ENCODE results near the gene ASTN2. TPM values are rescaled to one million over a fixed set of nuclear protein-coding genes. Genes with fewer than 3 reads are reported as not detected.

Gene ASTN2
- total and polyA plus RNA-seq, 2 experiments from 2014 or later, result 5.6 to 7.7 TPM

DNA sequence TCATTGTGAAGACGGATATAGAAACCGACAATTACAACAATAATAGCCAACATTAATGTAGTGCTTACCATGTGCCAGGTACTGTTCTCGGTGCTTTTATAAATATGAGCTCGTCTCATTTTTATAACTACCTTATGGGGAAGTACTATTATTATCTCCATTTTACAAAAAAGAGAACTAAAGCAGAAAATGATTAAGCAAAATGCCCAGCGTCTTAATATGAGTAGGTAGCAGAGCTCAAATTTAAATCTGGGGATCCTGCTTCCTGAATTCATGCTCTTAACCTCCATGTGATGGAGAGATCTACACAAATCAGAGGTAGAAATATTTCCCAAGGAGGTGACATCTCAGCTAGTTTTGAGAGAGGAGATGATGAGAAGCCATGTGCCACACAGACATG lies 470.9 kb downstream of the ASTN2 start:
- Histone ChIP-seq H3K4me3 (no peak overlapping the region), H3K4me1 (ENCODE audit: low read depth) (no peaks in the 10 kb centered on the region), H3K27ac (no peak overlapping the region), H3K9me3 (ENCODE audit: low read depth) (no peaks in the 10 kb centered on the region), H3K36me3 (no peaks in the 10 kb centered on the region), H3K27me3 (no peaks in the 10 kb centered on the region)
- TF ChIP-seq, protein P1, sequence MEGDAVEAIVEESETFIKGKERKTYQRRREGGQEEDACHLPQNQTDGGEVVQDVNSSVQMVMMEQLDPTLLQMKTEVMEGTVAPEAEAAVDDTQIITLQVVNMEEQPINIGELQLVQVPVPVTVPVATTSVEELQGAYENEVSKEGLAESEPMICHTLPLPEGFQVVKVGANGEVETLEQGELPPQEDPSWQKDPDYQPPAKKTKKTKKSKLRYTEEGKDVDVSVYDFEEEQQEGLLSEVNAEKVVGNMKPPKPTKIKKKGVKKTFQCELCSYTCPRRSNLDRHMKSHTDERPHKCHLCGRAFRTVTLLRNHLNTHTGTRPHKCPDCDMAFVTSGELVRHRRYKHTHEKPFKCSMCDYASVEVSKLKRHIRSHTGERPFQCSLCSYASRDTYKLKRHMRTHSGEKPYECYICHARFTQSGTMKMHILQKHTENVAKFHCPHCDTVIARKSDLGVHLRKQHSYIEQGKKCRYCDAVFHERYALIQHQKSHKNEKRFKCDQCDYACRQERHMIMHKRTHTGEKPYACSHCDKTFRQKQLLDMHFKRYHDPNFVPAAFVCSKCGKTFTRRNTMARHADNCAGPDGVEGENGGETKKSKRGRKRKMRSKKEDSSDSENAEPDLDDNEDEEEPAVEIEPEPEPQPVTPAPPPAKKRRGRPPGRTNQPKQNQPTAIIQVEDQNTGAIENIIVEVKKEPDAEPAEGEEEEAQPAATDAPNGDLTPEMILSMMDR (IDR thresholded peaks at IDR 0.05; ENCODE audit: low read depth, low read length), result no peak
- DNase-seq (ENCODE audit: low read depth in 1 of 2, low spot score in 1 of 2), result no peak

DNA sequence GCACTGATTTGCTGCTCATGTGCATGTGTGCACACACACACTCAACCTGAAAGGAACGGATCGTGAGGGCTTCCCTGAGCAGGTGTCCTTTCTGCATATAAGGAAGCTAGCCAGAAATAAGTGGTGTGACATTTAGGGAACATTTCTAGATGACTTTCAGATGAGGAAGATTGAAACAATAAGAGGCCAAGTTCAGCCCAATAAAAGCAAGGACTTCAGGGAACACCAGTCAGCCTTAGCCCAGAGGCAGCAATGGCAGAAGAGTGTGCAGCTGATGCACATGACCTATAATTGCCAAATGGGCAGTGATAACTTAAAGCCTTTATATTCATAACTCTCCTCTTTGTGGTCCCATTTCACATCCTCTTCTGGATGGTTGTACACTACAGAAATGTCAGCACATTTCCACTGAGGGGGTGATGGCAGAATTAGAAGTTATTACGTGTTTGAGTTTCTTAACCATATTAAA lies 472.2 kb downstream of the ASTN2 start:
- Histone ChIP-seq H3K4me3 (no peak overlapping the region), H3K9me3 (ENCODE audit: low read depth) (no peaks in the 10 kb centered on the region), H3K27me3 (no peaks in the 10 kb centered on the region), H3K4me1 (ENCODE audit: low read depth) (no peaks in the 10 kb centered on the region), H3K36me3 (no peaks in the 10 kb centered on the region), H3K27ac (no peak overlapping the region)
- TF ChIP-seq, protein P1 (IDR thresholded peaks at IDR 0.05; ENCODE audit: low read depth, low read length), result no peak
- DNase-seq (ENCODE audit: low read depth in 1 of 2, low spot score in 1 of 2), result no peak

DNA sequence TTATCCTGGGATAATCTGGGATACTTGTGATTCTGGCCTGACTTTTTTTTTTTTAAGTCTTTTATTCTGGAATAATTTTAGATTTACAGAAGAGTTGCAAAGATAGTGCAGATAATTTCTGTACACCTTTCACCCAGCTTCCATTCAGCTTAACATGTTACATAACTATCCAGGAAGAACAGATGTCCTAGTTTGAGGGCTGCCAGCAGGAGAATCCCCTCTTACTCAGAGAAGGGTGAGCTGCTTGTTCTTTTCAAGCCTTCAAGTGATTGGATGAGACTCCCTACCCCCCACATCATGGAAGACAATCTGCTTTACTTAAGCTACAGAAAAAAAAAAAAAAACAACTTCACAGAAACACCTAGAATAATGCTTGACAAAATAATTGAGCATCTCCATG lies 473.6 kb downstream of the ASTN2 start:
- Histone ChIP-seq H3K36me3 (no peaks in the 10 kb centered on the region), H3K27me3 (no peaks in the 10 kb centered on the region), H3K9me3 (ENCODE audit: low read depth) (no peaks in the 10 kb centered on the region), H3K4me3 (no peak overlapping the region), H3K27ac (no peak overlapping the region), H3K4me1 (ENCODE audit: low read depth) (no peaks in the 10 kb centered on the region)
- TF ChIP-seq, protein P1 (IDR thresholded peaks at IDR 0.05; ENCODE audit: low read depth, low read length), result no peak
- DNase-seq (ENCODE audit: low read depth in 1 of 2, low spot score in 1 of 2), result no peak

DNA sequence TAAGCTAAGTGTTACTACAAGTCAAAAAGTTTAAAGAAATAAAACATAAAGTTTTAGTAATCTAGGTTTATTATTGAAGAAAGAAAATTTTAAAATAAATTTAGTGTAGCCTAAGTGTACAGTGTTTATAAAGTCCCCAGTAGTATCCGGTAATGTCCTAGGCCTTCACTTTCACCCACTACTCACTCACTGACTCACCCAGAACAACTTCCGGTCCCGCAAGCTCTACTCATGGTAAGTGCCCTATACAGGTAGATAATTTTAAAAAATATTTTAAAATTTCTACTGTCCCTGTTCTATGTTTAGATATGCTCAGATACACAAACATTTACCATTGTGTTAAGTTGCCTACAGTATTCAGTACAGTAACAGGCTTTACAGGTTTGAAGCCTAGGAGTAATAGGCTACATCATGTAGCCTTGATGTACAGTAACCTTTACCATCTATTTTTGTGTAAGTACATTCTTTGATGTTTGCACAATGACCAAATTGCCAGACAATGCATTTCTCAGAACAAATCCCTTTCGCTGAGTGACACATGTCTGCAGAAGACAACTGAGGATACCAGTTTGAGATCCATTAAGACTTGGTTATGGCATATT lies 474.1 kb downstream of the ASTN2 start:
- DNase-seq (ENCODE audit: low read depth in 1 of 2, low spot score in 1 of 2), result no peak
- Histone ChIP-seq H3K36me3 (no peaks in the 10 kb centered on the region), H3K4me3 (no peak overlapping the region), H3K27ac (no peak overlapping the region), H3K4me1 (ENCODE audit: low read depth) (no peaks in the 10 kb centered on the region), H3K27me3 (no peaks in the 10 kb centered on the region), H3K9me3 (ENCODE audit: low read depth) (no peaks in the 10 kb centered on the region)
- TF ChIP-seq, protein P1 (IDR thresholded peaks at IDR 0.05; ENCODE audit: low read depth, low read length), result no peak

DNA sequence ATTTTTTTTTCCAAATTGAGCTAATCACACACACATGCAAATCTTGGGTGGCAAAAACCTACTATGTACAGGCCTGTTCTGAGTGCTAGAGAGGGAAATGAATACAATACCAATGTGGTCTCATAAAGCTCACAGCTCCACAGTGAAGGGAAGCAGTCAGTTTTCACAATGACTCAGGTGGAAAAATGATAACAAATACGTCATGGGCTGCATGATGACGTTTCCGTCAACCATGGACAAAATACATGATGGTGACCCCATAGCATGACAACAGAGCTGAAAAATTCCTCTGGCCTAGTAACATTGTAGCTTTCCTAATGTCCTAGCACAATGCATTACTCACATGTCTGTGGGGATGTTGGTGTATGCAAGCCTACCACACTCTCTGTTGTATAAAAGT lies 475.2 kb downstream of the ASTN2 start:
- Histone ChIP-seq H3K9me3 (ENCODE audit: low read depth) (no peaks in the 10 kb centered on the region), H3K36me3 (no peaks in the 10 kb centered on the region), H3K4me3 (no peak overlapping the region), H3K27ac (no peak overlapping the region), H3K4me1 (ENCODE audit: low read depth) (no peaks in the 10 kb centered on the region), H3K27me3 (no peaks in the 10 kb centered on the region)
- TF ChIP-seq, protein P1 (IDR thresholded peaks at IDR 0.05; ENCODE audit: low read depth, low read length), result no peak
- no peak for DNase-seq (ENCODE audit: low read depth in 1 of 2, low spot score in 1 of 2)
